Lower lobe of right lung (tissue), 2 donors: Measurements from ENCODE around the gene KRT3. TPM values are rescaled to one million over a fixed set of nuclear protein-coding genes. Genes with fewer than 3 reads are reported as not detected.

ENCODE experiments used
- ATAC-seq, 2 donors: fragments of 200-7000 bp; cut with Tn5 transposase; one replicate each; pipeline ENCODE4 v1.9.1; 2020 to 2022; ENCODE audit warnings: mild to moderate bottlenecking in 2 of 2, moderate library complexity in 2 of 2
- DNase-seq: peaks from one replicate; pipeline ENCODE4 v3.0.0-alpha.2; 2020
- H3K27ac ChIP-seq: fragments of 200-600 bp; one replicate; pipeline ENCODE4 v1.8.0; 2022
- H3K27me3 ChIP-seq: fragments of 200-600 bp; one replicate; pipeline ENCODE4 v1.8.0; 2022; ENCODE audit warnings: low read depth
- H3K36me3 ChIP-seq: fragments of 200-600 bp; one replicate; pipeline ENCODE4 v1.8.0; 2022; ENCODE audit warnings: mild to moderate bottlenecking
- H3K4me1 ChIP-seq: fragments of 200-600 bp; one replicate; pipeline ENCODE4 v1.8.0; 2022
- H3K4me3 ChIP-seq: fragments of 200-600 bp; one replicate; pipeline ENCODE4 v1.8.0; 2022; ENCODE audit warnings: mild to moderate bottlenecking
- H3K9me3 ChIP-seq: fragments of 200-600 bp; one replicate; pipeline ENCODE4 v1.8.0; 2022
- intact Hi-C: fragments of 100-400 bp; cut with DNase I; formaldehyde crosslinking; loops from one replicate; pipeline ENCODE4 v1.11.0; 2022
- total RNA-seq: library from RNA; stranded (reverse); fragmentation: NEBNext Ultra II Directional; extraction: Animal tissue kit (Norgen Biotek cat#: 25700); gene quantifications from one replicate; pipeline ENCODE4 v1.2.1, GENCODE V29; 2021
- TF ChIP-seq, protein P1 (sequence below): fragments of 200-600 bp; IDR thresholded peaks from one replicate; pipeline ENCODE4 v1.8.0; 2022; ENCODE audit warnings: antibody characterized with exemption, mild to moderate bottlenecking
- donor health status: DM: no; HTN: yes; CAD: no; lungs with severe emphysema.

The KRT3 gene
- total RNA-seq, 1 donor from 2014 or later = not detected

DNA sequence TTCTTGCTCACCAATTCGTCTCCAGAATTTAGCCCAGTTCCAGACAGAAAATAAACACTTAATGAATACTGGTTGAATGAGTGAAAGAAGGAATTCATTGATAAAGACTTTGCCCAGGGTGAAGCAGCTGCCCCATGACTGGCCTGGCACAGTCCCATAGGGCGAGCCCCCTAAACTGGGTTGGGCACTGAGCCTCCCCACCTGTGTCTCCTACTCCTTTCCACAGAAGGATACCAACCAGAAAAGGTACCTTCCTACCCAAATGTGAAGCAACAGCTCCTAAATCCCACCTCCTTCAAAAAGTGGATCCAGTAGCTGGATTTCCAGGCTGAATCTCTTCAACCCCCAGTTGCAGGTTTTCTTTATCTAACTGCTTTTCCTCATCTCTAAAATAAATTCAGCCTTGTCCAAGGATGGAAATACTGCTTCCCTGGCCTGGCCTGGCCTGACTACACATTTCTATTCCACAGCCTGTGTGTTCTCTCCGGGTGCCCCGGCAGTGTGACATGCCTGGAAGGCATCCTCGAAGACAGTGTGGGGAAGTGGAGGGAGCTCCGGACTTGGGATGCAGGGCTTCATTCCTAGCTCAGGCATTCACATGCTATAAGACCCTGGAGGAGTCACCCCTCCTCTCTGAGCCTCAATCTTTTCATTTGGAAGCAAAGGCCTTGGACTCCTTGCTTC is 7.6 kb downstream of the KRT3 start:
- no peak overlapping the region for H3K27ac ChIP-seq
- peaks cover 72% of the 10 kb centered on the region for H3K27me3 ChIP-seq

DNA sequence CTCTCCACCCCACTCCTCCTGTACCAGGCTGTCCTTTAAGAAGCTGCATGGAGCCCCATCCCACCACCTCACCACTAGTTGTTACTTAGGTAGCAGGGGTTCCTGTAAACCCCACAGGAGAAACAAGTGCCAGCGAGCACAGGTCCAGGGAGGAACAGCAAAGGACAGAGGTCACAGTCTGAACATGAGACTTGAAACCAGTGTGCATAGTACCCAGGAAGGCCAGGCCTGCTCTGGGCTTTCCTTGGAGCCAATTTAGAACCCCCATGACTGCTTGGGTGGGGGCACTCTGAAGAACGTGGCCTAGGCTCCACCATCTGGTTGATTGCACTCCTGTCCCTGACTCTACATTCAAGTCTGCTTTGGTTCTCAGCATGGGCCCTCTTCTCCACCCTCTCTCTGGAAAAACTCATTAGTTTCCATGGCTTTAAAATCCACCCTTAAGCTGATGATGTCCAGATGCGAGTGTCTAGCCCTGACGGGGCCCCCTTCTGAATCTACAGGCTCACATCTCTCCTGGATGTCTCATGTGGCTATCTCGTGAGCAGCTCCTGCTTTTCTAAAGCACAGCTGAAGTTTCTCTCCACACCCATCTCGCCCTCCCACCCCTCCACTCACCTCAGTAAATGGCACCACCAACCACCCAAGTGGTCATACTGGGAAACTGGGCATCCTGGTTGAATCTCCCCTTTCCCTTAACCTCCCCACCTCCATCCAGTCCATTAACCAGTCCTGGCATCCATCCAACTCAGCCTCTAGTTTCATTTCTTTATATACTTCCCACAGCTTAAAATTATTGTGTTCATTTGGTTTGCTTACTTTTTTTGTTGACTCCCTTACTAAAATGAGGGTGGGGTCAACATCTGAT is 8.4 kb downstream of the KRT3 start:
- Histone ChIP-seq H3K27me3 (peaks cover 67% of the 10 kb centered on the region), H3K27ac (no peak overlapping the region), H3K4me1 (no peaks in the 10 kb centered on the region), H3K36me3 (no peaks in the 10 kb centered on the region), H3K4me3 (no peak overlapping the region), H3K9me3 (no peaks in the 10 kb centered on the region)
- intact Hi-C loops = no loop called here
- TF ChIP-seq, protein P1, sequence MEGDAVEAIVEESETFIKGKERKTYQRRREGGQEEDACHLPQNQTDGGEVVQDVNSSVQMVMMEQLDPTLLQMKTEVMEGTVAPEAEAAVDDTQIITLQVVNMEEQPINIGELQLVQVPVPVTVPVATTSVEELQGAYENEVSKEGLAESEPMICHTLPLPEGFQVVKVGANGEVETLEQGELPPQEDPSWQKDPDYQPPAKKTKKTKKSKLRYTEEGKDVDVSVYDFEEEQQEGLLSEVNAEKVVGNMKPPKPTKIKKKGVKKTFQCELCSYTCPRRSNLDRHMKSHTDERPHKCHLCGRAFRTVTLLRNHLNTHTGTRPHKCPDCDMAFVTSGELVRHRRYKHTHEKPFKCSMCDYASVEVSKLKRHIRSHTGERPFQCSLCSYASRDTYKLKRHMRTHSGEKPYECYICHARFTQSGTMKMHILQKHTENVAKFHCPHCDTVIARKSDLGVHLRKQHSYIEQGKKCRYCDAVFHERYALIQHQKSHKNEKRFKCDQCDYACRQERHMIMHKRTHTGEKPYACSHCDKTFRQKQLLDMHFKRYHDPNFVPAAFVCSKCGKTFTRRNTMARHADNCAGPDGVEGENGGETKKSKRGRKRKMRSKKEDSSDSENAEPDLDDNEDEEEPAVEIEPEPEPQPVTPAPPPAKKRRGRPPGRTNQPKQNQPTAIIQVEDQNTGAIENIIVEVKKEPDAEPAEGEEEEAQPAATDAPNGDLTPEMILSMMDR = no peak
- DNase-seq (no peak), ATAC-seq (no peak)

More for the DNA sequence above, 7.6 kb downstream of the KRT3 start:
- DNase-seq (no peak), ATAC-seq (no peak)
- Histone ChIP-seq H3K9me3 (no peaks in the 10 kb centered on the region), H3K36me3 (no peaks in the 10 kb centered on the region), H3K4me3 (no peak overlapping the region), H3K4me1 (no peaks in the 10 kb centered on the region)
- TF ChIP-seq, protein P1 = no peak
- intact Hi-C loops = no loop called here

DNA sequence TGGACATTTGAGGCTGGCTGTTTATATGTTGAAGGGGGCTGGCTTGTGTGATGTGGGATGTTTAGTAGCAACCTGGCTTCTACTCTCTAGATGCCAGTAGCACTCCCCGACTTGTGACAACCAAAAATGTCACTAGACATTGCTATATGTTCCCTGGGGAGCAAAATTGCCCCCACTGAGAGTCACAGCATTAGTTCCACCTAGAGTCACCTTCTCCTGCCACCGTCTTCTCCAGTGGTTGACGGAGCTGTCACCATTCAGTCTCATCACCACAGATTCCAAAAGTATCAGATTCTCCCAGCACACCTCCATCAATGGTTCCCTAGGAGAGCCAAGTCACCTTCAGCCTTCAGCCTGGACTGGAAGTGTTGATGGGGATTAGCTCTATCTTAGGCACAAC is 11.0 kb downstream of the KRT3 start:
- intact Hi-C loops = no loop called here
- no peak overlapping the region for H3K4me3 ChIP-seq
- TF ChIP-seq, protein P1 = no peak
- no peak for ATAC-seq
- no peaks in the 10 kb centered on the region for H3K4me1 ChIP-seq
- H3K36me3 ChIP-seq = no peaks in the 10 kb centered on the region
- H3K27me3 ChIP-seq = peaks cover 52% of the 10 kb centered on the region
- no peak for DNase-seq
- H3K27ac ChIP-seq = no peak overlapping the region
- no peaks in the 10 kb centered on the region for H3K9me3 ChIP-seq

DNA sequence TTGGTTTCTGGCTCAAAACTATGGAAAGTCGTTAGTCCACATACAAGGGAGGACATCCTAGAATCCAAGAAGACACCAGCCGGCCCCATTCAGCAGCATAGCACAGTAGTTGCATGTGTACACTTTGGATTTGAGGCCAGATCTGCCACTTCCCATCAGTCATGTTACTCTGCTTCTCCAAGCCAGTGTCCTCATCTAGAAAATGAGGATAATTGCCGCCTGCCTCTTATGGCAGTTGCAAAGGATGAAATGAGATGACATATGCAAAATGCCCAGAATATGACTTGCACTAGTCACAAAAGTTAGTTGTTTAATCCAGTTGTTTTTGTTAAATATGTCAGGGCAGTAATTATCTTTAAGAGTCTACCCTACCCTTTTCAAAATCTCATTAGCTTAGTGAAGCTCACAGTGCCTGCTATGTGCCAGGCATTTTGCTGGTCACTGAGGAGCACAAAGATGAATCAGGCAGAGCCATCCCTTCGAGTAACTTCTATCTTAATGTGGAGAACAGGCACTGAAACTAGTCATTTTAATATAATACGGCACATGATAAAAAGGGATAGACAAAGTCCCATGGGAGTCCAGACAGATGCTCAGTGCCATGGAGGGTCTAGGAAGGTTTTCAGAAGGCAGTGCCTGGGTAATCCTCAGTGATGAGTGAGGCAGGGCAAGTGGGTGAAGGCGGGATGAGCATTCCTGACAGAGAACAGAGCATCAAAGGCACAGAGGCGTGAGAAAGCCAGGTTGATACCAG is 12.2 kb downstream of the KRT3 start:
- H3K9me3 ChIP-seq = no peaks in the 10 kb centered on the region

DNA sequence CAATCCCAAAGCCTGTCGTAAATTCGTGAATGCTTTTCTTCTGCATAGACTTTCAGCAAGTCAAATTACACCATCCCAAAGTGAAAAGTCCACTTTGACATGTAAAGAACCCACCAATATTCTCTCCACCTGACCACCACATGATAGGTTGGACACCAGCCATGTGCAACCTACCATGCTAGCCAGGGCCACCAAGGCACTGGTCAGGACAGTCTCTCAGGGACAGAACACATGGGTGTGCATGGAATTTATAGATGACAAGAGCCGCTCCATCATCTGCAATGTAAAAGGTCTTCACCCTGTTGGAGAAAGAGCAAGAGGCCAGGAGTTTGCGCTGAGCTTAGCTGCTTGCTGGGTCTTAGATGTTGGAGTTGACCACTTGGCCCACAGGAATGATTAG is 13.4 kb downstream of the KRT3 start:
- ATAC-seq = no peak

More for the DNA sequence above, 12.2 kb downstream of the KRT3 start:
- intact Hi-C loops = no loop called here
- ATAC-seq = no peak
- H3K27me3 ChIP-seq = peaks cover 40% of the 10 kb centered on the region
- no peak for DNase-seq
- H3K4me3 ChIP-seq = no peak overlapping the region
- H3K4me1 ChIP-seq = no peaks in the 10 kb centered on the region
- H3K27ac ChIP-seq = no peak overlapping the region
- no peaks in the 10 kb centered on the region for H3K36me3 ChIP-seq
- TF ChIP-seq, protein P1 = no peak

More for the DNA sequence above, 13.4 kb downstream of the KRT3 start:
- Histone ChIP-seq H3K27ac (no peak overlapping the region), H3K27me3 (peaks cover 36% of the 10 kb centered on the region), H3K9me3 (no peaks in the 10 kb centered on the region), H3K4me3 (no peak overlapping the region), H3K36me3 (no peaks in the 10 kb centered on the region), H3K4me1 (no peaks in the 10 kb centered on the region)
- no peak for DNase-seq
- intact Hi-C loops = no loop called here
- TF ChIP-seq, protein P1 = no peak
